KMS-11 (cell line): ENCODE measurements around the gene NRG3.

Experiments used
- H2AFZ ChIP-seq: fragments of 200-600 bp; sonication (generic); 2 replicates; pipeline ENCODE4 v1.6.1; 2016; ENCODE audit warnings: antibody characterized with exemption, mixed run types, low read depth
- H3K27ac ChIP-seq: fragments of 200-600 bp; sonication (generic); 2 replicates; pipeline ENCODE4 v1.6.1; 2016; ENCODE audit warnings: mild to moderate bottlenecking, mixed run types
- H3K27me3 ChIP-seq: fragments of 200-600 bp; sonication (generic); 2 replicates; pipeline ENCODE4 v1.6.1; 2017; ENCODE audit warnings: mild to moderate bottlenecking, low read depth, mixed run types, moderate library complexity; ENCODE audit not compliant: insufficient read depth
- H3K36me3 ChIP-seq: fragments of 200-600 bp; sonication (generic); 2 replicates; pipeline ENCODE4 v1.6.1; 2017; ENCODE audit warnings: mild to moderate bottlenecking, mixed run types; ENCODE audit not compliant: insufficient read depth
- H3K4me1 ChIP-seq: fragments of 200-600 bp; sonication (generic); 2 replicates; pipeline ENCODE4 v1.6.1; 2016; ENCODE audit warnings: mild to moderate bottlenecking, low read depth, mixed run types; ENCODE audit not compliant: poor library complexity, severe bottlenecking
- H3K4me2 ChIP-seq: fragments of 200-600 bp; sonication (generic); 2 replicates; pipeline ENCODE4 v1.7.0; 2016; ENCODE audit warnings: mild to moderate bottlenecking, mixed run types
- H3K4me3 ChIP-seq: fragments of 200-600 bp; sonication (generic); IDR thresholded peaks from 2 replicates; pipeline ENCODE4 v1.6.1; 2017; ENCODE audit warnings: low read depth, low read length, mixed read lengths; ENCODE audit not compliant: insufficient read depth
- H3K79me2 ChIP-seq: fragments of 200-600 bp; sonication (generic); 2 replicates; pipeline ENCODE4 v1.6.1; 2016; ENCODE audit warnings: low read depth, mixed run types; ENCODE audit not compliant: insufficient read depth
- H3K9ac ChIP-seq: fragments of 200-600 bp; sonication (generic); 2 replicates; pipeline ENCODE4 v1.6.1; 2016; ENCODE audit warnings: mild to moderate bottlenecking, mixed run types
- H4K20me1 ChIP-seq: fragments of 200-600 bp; sonication (generic); 2 replicates; pipeline ENCODE4 v1.6.1; 2016; ENCODE audit warnings: mild to moderate bottlenecking, mixed run types; ENCODE audit not compliant: insufficient read depth
- CTCF ChIP-seq: fragments of 200-600 bp; sonication (generic); conservative IDR thresholded peaks from 2 replicates; pipeline ENCODE4 v1.6.1; 2017; ENCODE audit warnings: low read depth, mild to moderate bottlenecking, antibody characterized with exemption, low read length, moderate library complexity, mixed read lengths

NRG3 gene

GRCh38 chr10:82558014-82558607 is 683.1 kb downstream of the NRG3 start:
- no peak overlapping the region for H2AFZ ChIP-seq
- H3K27me3 ChIP-seq: no peaks in the 10 kb centered on the region
- no peak for TF ChIP-seq CTCF
- H3K27ac ChIP-seq: no peak overlapping the region
- no peak overlapping the region for H3K4me2 ChIP-seq
- no peaks in the 10 kb centered on the region for H3K36me3 ChIP-seq
- H3K9ac ChIP-seq: no peak overlapping the region
- H3K79me2 ChIP-seq: no peaks in the 10 kb centered on the region
- no peak overlapping the region for H3K4me3 ChIP-seq
- no peaks in the 10 kb centered on the region for H4K20me1 ChIP-seq
- H3K4me1 ChIP-seq: no peaks in the 10 kb centered on the region

- Histone ChIP-seq H3K4me3 (no peak overlapping the region), H4K20me1 (no peaks in the 10 kb centered on the region), H3K4me1 (no peaks in the 10 kb centered on the region), H3K9ac (no peak overlapping the region), H3K79me2 (no peaks in the 10 kb centered on the region), H3K4me2 (no peak overlapping the region), H3K27me3 (no peaks in the 10 kb centered on the region), H3K36me3 (no peaks in the 10 kb centered on the region), H2AFZ (no peak overlapping the region), H3K27ac (no peak overlapping the region)
- TF ChIP-seq CTCF: no peak
Observed at GRCh38 chr10:82564353-82565196, 689.6 kb downstream of the NRG3 start.

- no peak overlapping the region for H3K9ac ChIP-seq
- no peak for TF ChIP-seq CTCF
- H4K20me1 ChIP-seq: no peaks in the 10 kb centered on the region
- no peaks in the 10 kb centered on the region for H3K79me2 ChIP-seq
- H3K27ac ChIP-seq: no peak overlapping the region
- no peaks in the 10 kb centered on the region for H3K4me1 ChIP-seq
- no peaks in the 10 kb centered on the region for H3K36me3 ChIP-seq
- no peak overlapping the region for H3K4me2 ChIP-seq
- H3K27me3 ChIP-seq: no peaks in the 10 kb centered on the region
- no peak overlapping the region for H2AFZ ChIP-seq
- no peak overlapping the region for H3K4me3 ChIP-seq
Observed at GRCh38 chr10:82565197-82565575, 690.2 kb downstream of the NRG3 start.

DNA sequence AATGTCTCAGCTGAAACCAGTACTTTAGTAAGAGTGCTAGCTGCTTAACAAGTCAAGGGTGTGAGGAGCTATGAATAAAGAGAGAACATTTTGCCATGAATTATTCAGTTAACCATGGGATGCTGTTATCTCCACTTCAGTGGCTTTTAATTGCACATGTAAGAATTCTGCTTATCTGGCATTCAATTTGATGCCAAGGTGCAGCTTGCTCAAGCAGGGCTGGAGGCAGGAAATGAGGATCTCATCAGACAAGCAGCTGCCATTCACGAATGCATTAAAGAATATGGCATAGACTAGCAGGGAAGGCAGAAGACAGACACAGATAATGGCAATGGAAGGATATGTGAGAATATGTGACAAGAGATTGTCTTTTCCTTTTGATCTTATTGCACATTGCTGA is 697.8 kb downstream of the NRG3 start:
- TF ChIP-seq CTCF: no peak
- H3K4me3 ChIP-seq: no peak overlapping the region
- no peak overlapping the region for H2AFZ ChIP-seq
- no peaks in the 10 kb centered on the region for H3K79me2 ChIP-seq
- no peak overlapping the region for H3K27ac ChIP-seq
- no peak overlapping the region for H3K4me2 ChIP-seq
- no peaks in the 10 kb centered on the region for H3K4me1 ChIP-seq
- H3K9ac ChIP-seq: no peak overlapping the region
- H4K20me1 ChIP-seq: no peaks in the 10 kb centered on the region
- H3K27me3 ChIP-seq: no peaks in the 10 kb centered on the region
- H3K36me3 ChIP-seq: no peaks in the 10 kb centered on the region
